Stimulated activated CD4-positive, alpha-beta T cell treated with anti-CD3 and anti-CD28 coated beads, Interleukin-2, amount 100 ng/mL, for 4 hours (primary cell): ENCODE results near the gene CAPN8.

Experiments
- DNase-seq: peaks from one replicate; pipeline ENCODE4 v3.0.0-alpha.2; 2020; ENCODE audit warnings: low read depth

CAPN8 gene

DNA sequence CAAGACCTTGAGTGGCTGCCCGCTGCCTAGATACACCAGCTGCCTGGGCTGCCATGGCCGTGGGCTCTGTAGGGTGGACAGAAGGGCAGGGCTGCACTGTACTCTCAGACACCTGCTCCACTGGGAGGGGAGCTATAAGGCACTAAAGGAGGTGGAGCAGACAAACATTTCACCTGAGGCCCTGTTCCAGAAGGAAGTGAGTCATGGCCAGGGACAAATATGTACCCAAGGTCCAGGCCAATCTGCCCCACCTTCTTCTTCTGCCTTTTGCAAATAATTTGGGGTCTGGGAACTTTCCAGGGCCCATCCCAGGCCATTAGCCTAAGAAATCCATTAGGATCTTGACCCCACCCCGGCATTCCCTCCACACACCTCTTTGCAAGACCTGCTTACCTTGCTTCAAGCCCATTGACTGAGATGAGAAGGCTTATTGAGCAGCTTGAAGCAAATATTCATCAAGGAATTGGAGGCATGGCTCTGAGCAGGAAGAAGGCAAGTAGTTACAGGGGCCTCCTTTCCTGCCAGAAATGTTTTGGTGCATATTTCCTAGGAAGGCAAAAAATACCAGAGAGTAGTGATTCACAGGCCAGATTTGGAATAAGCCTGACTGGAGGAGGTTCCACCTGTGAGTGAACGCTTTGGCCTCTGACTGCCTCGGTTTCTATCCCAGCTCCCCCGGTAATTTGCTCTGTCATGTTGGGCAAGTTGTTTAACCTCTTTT is at the start of gene CAPN8:
TSS of gene CAPN8 (minus strand) at position 110 of the 721 bp plus-strand sequence. CDS start at position 55, 55 bp downstream.
- DNase-seq = no peak

DNA sequence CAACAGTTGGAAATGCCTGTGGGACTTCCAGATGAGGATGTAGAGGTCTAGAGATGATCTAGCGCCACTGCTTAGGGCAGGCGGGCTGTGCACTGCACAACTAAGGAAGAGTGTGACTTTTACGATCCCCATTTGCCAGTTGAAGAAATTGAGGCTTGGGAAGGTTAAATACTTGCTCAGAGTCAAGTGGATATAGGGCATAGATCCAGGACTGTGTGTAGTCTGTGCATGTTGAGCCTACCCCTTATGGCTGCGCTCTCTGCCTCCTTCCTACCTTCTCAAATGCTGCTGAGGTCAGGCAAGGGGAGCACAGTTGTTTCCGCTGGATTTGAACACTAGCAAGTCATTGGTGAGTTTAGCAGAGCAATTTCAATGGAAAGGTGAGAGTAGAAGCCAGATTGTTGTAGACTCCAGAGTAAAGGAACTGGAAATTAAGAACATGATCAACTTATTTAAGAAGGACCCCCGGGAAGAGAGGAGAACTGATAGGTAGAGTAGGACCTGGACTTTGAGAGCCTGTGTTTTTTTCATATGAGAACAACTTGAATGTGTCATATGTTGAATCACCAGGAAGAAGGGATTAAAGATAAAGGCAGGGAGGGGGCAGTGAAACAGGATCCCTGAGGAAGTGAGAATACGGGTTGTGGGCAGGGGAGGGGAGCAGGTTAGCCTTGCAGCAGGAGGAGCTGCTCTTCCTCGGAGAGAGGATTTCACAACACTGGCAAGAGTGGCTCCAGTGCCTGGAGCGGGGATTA is 49.5 kb upstream of the CAPN8 start:
- no peak for DNase-seq

DNA sequence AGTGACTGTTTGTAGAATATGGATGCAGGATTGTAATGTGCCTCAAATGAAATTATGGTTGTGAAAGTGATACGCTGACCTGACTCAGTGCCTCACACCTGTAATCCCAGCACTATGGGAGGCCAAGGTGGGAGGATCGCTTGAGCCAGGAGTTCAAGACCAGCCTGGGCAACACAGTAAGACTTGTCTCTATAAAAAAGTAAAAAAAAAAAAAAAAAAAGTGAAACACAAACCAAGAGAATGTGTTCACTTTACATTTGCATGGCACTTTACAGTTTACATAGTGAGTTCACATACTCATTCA is 48.9 kb upstream of the CAPN8 start:
- no peak for DNase-seq

DNA sequence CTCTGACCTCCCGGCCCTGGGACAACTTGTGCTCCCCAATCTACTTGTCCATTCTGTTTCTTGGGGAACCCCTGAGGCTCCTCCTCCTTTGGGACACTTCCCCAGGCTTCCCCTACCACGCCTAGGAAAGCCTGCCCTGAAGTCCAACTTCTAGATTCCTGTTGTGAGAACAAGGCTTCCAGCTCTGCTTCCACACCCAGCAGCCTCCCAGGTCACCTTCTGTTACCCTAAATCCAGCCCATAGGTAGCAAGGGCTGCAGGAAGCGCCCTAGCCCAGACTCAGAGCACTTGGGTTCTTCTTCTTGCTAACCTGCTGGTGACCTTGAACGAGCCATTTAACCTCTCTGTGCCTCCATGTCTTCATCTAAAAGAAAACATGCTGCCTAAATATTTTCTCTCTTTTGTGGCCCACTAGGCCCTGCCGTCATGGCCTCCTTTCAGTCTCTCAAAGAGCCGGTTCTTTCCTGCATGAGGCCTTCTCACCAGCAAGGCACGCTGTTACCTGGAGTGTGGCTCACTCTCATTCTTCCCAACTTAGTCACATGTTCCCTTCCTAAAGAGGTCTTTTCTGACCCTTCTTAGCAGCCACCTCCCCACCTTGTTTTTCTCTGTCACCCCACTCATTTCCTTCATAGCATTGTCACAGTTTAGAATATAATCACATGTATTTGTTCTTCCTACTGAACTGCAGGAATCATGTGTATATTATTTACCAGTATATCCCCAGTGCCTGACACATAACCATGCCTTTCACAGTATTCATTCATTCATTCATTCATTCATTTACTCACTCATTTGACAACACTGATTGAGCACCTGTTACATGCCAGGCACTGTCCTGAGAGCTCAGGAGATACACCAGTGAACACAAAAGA is 48.3 kb upstream of the CAPN8 start:
- no peak for DNase-seq

DNA sequence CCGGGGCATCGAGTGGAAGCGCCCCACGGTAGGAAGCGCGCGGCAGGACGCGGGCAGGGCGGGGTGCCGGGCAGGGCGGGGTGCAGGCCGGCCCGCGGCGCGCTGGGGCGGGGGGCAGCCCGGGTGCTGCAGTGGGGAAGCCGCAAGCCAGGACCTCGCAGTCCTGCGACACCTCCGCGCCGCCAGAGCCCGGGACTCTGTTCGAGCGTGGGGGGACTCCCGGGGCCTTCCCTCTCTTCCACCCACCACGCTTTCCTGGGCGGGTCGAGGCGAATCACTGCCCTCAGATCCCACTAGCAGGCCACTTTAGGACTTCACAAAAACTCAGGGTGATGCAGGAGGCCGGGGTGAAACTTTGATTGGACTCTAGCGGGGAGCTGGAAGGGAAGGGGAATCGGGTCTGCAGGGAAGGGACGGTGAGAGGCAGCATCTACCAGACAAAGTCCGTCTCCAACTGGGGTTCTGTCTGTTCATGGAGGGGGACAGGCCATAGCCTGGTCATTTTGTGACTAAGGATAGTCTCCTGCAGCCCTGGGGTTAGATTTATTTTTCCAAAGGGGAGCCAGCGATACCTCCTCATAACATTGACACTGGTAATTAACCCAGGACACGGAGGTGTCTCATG is 47.5 kb upstream of the CAPN8 start:
- no peak for DNase-seq

DNA sequence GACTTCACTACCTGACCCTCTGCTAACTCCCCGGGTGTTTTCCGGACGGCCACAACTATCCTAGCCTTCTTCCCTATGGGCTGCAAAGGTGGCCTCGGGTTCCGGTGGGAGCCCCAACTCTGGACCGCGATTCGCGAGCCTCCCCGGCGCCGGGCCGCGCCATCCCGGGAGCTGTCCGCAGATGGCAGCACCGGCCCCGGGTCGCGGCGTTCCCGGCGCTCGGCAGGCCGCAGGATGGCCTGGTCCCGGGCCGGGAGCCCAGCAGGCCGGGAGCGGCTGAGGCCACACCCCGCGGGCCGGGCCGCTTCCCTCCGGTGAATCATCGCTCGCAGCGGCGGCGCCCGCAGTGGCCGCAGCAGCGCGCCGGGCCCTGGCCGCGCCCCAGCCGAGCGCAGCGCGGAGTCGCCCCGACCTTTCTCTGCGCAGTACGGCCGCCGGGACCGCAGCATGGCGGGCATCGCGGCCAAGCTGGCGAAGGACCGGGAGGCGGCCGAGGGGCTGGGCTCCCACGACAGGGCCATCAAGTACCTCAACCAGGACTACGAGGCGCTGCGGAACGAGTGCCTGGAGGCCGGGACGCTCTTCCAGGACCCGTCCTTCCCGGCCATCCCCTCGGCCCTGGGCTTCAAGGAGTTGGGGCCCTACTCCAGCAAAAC is 46.8 kb upstream of the CAPN8 start, which contains the start of gene CAPN2:
TSS of gene CAPN2 (plus strand) at position 346 of the 656 bp plus-strand sequence. CDS start at position 448, 102 bp downstream.
- no peak for DNase-seq

DNA sequence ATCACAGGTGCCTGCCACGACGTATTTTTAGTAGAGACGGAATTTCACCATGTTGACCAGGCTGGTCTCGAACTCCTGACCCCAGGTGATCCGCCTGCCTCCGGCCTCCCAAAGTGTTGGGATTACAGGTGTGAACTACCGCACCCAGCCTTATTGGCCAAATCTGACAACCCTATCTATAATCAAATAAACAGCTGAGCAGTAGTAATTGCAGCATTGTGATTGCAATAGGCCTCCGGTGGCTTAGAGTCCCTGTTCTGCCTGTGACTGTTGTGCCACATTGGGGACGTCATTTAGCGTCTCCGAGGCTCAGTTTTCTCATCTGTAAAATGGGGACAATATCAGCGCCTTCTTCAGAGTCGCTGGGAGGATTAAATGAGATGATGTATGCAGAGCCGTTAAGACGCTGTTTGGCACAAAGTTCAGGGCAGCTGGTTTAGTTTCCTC is 46.3 kb upstream of the CAPN8 start:
- DNase-seq = no peak

DNA sequence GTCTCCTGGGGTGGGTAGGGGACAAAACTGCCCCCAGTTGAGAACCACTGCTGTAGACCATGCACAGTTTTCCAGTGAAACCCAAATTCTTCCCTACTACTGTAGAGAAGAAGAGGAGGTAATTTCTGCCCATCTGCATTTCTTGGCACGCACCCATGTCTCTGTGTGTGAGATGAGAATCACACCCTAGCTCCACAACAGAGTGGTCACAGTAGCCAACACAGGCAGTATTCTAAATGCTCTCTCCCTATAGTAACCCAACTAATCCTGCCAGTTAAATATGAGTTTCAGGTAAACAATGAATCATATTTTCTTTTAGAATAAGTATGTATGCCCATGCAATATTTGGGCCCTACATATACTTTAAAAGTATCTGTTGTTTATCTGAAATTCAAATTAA is 45.7 kb upstream of the CAPN8 start:
- no peak for DNase-seq

DNA sequence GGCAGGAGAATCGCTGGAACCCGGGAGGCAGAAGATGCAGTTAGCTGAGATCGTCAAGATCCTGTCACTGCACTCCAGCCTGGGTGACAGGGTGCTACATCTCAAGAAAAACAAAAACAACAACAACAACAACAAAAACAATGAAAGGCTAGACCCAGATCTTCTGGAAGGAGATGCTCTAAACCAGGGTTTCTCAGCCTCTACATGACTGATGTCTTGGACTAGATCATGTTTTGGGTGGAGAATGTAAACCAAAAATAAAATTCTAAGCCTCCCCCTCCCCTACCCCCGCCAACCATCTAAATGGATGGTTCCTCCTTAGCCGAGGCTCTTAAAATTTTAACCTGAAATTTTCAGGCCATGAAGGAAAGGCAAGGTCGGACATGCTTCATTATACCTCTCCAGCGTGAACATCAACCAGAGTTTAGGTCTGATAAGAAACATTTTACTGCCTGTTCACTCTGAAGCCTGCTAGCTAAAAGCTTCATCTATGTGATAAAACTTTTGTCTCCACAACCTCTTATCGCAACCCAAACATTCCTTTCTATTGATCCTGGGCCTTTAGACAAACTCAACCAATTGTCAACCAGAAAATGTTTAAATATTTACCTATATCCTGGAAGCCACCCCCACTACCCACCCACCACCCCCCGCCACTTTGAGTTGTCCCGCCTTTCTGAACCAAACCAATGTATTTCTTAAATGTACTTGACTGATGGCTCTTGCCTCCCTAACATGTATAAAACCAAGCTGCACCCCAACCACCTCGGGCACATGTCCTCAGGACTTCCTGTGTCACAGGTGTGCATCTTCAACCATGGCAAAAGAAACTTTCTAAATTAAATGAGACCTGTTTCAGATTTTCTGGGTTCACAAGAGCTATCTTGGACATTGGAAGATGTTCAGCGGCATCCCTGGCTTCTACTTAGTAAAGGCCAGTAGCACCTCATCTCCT is 45.0 kb upstream of the CAPN8 start:
- DNase-seq = no peak

DNA sequence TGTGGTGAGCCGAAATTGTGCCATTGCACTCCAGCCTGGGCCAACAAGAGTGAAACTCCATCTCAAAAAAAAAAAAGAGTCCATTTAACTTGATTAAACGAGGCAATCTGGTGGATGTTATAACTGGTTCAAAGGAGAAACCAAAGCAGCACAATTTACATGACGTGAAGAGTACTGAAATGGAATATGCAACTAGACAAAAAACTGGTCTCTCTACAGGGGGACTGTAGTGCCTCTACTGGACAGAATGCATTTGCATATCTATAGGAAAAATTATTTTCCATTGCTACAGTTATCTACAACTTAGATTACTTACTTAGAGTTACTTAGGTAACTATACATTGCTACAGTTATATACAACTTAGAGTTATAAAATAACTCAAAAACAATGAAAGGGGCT is 44.1 kb upstream of the CAPN8 start:
- no peak for DNase-seq

DNA sequence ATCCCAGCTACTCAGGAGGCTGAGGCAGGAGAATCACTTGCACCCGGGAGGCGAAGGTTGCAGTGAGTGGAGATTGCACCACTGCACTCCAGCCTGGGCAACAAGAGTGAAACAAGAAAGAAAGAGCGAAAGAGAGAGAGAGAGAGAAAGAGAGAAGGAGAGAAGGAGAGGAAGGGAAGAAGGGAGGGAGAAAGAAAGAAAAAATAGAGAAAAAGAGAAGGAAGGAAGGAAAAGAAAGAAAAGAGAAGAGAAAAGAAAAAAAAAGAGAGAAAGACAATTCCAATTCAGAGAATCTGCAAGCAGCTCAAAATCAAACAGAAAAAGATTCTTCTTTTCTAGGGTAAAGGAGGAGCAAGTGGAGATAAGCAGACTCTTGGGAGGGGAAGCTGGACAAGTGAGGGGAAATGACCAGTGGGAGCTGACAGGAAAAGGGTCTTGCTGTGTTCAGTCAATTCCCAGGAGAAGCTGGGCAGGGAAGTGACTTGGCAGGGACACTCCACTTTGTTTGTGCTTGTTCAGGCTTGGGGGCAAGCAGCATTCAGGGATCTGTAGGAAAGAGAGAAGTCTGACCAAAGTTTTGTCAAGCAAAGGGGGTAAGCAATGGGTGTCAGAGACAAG is 43.3 kb upstream of the CAPN8 start:
- no peak for DNase-seq

DNA sequence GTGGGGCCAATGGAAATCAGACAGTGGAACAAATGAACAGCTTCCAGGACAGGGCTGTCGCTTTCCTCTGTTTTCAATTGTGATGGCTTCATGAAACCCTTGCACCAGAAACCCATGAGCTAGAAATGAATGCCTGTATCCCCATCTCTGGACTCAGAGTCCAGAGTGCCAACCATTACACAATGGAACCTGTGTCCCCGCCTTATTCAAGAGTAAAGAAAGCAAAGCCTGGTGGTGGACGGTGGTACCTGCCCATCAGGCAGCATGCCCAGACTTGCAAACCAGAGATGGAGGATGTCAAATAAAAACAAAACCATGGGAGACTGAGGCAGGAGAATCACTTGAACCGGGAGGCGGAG is 42.5 kb upstream of the CAPN8 start:
- DNase-seq = no peak

DNA sequence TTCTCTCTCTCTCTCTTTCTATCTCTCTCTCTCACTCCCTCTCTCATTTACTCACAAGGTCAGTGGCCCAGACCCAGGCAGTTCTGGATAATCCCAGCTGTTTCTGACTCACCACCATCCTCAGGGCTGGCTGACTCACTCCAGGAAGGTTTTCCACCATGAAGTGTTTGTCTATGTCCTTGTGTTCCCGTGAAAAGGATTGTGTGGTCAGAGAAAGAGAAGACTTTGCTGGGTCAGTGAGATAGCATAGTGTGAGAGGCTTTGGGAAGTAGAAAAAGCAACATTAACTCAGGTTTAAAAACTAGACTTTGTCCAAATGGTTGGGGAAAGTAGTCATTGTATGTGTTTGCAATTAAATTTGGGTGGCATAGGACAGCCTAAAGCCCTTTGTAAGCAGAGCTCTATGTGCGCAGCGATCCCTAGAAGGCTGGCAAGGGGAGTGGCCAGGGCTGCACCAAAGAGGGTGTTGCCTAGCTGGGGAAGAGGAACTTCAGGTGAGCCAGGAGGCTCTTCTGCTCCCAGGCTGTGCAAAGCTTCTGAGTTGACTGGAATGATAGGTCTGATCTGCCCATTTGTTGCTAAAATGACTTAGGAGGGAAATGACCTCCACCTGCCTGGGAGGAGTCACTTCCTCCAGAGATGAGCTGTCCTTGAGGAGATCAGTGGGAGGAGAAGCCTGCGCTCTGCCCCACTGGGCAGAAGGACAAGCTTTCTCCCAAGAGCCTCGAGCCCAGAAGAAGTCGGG is 41.9 kb upstream of the CAPN8 start:
- DNase-seq = no peak

DNA sequence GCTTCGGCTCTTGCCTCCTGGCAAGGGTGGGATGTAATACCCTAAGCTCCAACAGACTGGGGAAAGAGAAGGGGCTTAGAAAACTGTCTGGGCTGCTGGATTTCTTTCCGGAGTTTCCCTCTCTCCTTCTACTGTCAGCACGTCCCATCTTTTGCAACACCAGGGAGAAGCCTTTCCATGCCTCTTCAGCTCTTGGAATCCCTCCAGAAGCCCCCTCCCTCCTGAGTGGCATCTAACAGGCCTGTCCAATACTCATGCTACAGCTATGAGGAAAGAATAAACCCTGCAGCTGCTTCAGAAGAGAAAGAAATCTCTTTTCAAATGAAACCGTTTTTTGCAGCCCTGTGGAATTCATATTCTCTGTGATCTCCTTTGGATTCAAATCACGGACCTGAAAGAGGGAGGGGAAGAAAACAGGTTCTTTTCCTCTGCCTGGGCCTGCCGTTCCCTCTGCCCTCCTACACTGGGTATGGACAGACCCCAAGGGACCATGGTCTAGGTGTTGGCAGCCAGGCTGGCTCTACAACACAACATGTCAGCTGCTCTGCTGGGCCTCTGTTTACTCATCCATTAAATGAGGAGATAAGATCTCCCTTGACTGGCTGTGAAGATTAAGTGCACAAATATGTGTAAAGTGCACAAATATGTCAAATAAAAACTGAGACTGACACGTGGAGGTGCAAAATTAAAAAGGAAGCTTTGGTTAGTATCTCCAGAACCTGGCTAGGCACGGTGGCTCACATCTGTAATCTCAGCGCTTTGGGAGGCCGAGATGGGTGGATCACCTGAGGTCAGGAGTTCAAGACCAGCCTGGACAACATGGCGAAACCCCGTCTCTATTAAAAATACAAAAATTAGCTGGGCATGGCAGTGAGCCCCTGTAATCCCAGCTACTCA is 40.8 kb upstream of the CAPN8 start:
- DNase-seq = no peak

DNA sequence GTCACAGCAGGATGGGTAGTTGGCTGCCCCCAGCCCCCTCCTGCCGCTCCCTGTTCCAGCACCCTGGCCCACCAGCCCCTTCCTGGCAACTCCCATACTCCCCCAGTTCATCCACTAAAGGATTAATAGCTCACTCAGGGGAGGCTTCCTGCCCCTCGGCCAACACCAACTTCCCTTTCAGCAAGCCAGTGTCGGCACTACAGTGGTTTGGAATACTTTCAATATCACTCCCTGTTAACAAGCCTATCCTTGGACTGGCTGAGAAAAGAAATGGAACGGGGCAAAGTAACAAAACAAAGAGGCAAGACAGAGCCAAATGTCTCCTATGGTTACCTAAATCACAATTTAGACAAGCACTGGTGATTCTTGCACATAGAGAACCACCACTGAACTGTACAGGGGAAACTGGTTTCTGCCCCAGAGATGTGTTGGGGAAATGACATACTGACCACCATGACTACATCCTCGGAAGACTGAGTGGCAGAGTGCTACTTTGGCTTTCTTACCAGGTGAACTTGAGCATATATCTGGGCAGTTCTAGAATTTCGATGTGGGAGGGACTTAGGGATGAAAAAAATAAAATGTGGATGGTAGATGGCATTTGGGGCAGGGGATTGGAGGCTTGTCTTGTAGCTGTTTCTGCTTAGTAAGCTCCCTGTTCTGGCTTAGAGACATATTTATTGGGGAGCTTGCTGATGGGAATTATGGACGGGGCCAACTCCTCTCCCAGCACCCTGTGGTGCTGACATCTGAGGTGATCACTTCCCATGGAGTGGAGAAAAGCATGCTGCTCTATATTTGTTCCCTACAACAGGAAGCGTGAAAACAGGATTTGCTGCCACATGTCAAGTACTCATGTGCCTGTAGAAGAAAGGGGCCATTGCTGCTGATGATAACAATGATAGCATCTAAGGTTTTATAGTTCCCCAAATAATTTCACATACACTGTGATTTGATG is 39.7 kb upstream of the CAPN8 start:
- DNase-seq = no peak

DNA sequence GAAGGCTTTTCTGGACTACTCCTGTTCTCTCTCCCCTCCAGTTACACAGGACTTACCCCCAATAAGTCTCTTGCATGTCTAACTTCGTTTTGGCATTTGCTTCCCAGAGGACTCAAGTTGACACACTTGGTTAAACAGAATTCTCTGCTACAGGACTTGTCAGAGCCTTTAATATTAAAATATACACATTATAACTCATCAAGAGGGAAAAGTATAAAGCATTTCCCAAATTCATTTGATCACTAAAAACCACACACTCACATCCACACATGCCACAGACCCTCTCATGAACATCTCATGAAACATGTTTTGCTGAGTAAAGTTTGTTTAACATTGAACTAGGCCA is 38.1 kb upstream of the CAPN8 start:
- DNase-seq = no peak
